ENCODE results near the gene DIP2C.
A peak's percentile ranks its signal among the peaks of the same experiment; 100 is the strongest.

DIP2C gene

DNA sequence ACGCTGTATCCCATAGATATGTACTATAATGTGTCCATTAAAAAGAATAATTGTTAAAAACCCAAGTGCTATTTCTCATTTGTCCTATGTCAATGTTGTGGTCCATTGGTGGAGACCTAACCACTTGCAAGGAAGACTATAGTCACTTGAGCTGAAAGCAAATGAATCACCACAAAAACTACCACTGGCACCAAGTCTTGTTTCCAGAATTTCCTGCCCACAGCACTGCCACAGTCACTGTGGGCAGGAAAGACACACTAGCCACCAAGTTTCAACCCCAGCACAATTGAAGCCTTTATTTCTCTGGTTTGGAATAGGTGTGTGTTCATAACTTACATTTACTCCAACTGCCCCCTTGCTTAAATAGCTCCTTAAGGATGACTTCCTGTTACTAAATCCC lies 12.4 kb downstream of the DIP2C start:
- no peak for DNase-seq (ENCODE audit: low spot score)

DNA sequence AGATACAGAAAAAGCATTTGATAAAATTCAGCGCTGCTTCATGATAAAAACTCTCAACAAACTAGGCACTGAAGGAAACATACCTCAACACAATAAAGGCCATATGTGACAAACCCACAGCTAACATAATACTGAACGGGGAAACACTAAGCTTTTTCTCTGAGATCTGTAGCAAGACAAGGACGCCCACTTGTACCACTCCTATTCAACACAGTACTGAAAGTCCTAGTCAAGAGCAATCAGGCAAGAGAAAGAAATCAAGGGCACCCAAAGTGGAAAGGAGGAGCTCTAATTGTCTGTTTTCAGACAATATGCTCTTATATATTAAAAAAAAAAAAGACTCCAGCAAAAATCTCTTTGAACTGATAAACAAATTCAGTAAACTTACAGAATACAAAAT lies 13.3 kb downstream of the DIP2C start:
- no peak for DNase-seq (ENCODE audit: low spot score)

DNA sequence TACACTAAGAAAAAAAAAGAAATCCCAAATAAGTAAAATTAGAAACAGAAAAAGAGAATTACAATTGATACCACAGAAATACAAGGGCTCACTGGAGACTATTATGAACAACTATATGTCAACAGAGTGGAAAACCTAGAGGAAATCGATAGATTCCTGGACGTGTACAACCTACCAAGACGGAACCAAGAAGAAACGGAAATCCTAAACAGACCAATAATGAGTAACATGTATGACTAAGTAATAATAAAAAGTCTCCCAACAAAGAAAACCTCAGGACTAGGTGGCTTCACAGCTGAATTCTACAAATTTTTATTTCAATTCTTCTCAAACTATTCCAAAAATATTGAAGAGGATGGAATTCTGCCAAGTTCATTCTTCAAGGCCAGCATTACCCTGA lies 13.9 kb downstream of the DIP2C start:
- no peak for DNase-seq (ENCODE audit: low spot score)

DNA sequence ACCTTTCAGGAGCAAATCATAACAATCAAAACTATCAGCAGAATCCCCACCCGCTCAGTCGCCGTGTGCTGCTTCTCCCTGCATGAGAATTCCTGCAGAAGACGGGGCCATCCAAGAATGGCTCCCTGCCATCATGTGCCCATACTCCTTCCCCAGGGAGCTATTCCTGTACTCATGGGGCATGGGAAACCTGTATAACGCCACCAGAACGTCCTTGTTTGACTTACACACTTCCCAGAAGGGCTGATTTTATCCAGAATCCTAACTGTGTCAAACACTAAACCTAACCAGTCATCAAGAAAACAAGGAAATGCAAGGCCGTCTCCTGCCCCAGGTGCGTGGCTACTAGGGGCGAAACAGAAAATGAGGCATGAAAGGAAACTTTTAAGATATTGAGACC lies 16.0 kb downstream of the DIP2C start:
- no peak for DNase-seq (ENCODE audit: low spot score)

DNA sequence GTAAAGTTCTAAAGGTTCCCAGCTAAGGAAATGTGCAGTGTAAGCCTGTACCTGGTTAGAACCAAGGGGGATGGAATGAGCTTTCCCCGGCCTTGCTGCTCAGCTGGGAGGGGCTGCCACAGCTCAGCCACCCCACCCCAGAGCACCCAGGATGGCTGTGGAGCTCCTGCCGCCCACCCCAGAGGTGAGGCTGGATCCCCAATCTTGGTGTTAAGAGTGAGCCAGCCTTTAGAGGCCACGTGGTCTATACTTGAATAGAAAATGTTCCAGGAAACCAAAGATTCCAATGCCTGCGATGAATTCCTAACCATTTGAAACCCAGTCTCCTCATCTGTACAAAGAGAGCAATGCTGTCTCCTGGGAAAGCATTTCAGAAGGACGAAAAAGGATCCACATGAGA lies 16.5 kb downstream of the DIP2C start:
- DNase-seq (ENCODE audit: low spot score): no peak

DNA sequence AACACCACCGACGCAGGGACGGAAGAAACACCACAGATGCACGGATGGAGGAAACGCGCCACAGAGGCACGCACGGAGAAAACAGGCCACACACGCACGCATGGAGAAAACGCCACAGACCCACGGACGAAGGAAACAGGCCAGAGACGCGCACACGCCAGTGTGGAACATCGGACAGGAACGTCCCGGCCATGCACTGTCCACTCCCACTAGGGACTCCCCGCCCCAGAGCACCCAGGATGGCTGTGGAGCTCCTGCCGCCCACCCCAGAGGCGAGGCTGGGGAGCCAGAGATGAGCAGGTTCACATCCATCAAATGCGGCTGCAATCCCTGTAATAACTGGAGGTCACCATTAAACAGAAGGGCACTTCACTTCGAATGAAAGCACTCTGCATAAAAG lies 17.3 kb downstream of the DIP2C start:
- DNase-seq (ENCODE audit: low spot score): no peak

DNA sequence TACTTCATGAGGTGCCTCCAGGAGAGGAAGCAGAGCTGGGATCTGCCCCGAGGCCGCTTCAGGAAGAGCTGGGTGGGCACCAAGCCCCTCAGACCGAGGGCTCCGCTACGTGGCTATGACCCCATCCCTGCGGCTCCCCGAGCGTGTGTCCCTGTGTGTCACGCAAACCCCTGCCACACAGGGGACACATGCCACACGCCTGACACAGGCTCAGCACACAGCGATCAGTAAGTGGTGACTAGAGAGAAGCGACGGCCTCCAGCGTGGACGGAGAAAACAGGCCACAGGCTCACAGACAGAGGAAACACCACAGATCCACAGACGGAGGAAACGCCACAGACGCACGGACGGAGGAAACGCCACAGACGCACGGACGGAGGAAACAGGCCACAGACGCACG lies 18.5 kb downstream of the DIP2C start:
- DNase-seq (ENCODE audit: low spot score): no peak

DNA sequence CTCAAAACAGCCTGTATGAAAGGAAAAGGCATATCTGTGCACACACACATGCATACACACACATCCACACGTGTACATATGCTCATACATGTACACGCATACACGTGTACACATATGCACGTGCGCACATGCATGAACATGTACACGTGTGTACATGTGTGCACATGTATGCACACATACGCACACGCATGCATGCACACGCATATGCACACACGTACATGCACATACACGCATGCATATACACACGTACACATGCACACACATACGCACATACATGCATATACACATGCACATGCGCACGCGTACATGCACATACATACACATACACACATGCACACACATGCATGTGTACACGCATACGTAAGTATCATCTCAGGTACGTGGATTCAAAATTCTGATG lies 19.4 kb downstream of the DIP2C start:
- DNase-seq (ENCODE audit: low spot score): no peak

DNA sequence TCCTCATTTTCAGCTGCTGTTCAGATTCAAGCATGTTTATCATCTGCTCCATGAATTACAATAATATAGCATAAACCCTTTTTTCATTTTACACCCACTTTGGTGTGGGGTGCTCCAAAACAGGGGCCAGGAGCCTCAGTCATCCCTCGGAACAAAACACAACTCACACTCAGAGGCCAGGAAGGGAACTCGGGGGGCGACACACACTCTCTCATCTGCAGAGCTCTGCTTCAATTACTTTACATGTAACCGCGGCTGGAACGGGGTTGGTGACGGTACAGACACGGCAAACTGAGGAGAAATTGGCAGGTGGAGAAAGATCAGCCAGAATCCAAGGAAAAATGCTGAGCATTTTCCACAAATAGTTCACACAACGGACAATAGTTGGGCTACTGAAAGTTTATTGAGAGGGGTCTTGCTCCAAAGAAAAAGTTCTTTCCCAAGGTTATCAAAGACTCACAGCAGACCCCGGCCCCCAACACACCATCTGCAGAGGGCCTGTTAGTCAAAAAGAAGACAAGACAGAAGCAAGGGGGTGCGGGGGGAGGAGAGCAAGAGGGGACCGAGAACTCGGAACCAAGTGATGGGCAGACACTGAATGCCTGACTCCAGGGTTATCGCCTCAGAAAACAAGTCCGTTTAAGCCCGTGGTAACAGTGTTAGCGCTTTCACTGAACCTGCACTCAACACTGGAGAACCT lies 20.5 kb downstream of the DIP2C start:
- no peak for DNase-seq (ENCODE audit: low spot score)

DNA sequence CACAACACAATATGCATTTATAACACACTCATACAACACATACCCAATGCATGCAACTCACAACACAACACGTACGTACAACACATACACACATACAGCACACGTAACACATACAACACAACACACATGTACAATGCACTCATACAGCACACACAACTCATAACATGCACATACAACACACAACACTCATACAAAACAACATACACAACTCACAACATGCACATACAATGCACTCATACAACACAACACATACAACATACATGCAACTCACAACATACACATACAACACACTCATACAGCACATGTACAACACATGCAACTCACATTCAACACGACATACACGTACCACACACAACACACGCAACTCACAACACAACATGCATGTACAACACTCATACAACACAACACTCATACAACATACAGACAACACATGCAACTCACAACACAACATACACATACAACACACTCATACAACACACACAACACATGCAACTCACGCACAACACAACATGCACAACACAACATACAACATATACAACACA lies 21.8 kb downstream of the DIP2C start:
- no peak for DNase-seq (ENCODE audit: low spot score)

DNA sequence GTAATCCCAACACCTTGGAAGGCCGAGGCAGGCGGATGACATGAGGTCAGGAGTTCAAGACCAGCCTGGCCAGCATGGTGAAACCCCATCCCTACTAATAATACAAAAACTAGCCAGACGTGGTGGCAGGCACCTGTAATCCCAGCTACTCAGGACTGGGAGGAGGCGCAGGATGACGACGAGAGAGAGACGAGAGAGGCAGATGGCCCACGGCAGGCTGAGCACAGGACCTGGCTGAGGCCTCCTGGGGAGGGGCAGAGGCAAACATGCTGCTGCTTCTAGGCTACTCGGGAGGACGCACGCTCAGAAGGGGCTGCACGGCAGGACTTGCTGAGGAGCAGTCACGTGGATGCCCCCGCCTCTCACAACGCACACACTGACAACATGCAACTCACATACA lies 22.4 kb downstream of the DIP2C start:
- DNase-seq (ENCODE audit: low spot score): peak; percentile 84

DNA sequence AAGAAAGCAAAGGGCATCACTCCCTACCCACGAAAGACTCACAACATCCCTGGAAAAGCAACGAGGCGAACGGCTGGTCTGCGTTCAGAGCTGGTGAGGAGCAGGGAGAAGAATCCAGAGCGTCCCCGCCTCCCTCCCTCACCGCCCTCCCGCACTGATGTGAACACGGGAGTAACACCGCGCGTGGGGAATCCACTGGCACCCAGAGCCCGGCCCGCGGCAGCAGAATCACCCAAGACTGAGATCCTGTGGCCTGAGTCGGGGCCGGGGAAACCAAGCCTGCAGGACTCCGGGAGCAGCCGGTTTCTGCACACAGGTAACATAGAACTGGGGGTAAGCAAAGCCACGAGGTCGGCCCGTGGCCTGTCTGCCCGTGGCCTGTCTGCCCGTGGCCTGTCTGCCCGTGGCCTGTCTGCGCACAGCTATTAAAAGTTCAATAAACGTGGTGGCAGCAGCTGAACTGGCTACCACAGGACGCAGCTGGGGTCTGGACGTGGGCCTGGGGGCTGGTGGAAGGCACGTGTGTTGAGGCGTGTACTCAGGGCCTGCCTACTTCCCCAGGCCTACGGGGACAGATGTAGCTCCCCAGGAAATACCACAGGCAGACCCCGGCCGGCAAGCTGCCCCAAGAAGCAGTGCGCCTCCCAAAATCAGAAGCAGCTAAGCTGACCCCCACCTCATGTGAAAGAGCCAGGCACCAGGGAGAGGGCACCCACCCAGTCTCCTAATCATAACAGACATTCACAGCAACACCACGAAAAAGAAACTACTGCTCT lies 23.0 kb downstream of the DIP2C start:
- DNase-seq (ENCODE audit: low spot score): no peak

DNA sequence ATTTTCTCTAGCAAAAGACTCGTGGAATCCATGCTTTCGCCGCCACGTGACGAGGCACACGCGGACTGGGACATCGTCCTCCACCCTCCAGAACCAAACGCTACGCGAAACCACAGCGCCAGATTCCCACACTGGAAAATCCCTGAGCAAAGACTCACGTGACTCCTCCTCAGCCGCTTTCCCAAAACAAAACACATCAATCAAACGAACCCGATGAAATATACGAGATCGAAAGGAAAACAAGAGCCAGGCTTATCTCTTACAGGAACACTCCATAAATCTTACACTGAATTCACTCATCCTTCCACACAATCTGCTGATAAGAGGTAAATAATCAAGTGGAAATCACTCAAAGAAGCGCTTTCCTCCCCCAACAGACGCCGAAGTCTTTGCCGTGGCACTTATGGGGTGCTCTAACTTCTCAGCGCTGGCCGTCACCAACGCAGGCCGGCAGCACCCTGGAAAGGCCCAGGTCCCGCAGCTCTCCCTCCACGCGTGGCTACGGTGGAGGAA lies 23.8 kb downstream of the DIP2C start:
- no peak for DNase-seq (ENCODE audit: low spot score)

DNA sequence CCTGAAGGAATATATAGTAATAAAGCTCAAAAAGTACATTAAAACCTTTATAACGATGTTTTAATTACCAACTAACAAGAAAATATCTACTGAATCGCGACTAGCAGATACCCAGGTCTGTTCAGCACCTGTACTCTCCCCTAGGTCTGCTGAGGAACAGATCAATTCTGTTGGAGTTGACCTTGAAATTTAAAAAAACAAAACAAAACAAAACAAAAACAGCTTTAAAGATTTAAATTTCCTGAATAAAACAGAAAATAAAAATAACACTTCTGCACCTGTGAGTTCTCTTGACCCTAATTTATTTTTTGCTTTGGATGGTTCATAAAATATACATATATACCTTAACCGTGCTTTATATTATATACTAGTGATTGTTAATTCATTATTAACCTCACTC lies 24.6 kb downstream of the DIP2C start:
- no peak for DNase-seq (ENCODE audit: low spot score)

DNA sequence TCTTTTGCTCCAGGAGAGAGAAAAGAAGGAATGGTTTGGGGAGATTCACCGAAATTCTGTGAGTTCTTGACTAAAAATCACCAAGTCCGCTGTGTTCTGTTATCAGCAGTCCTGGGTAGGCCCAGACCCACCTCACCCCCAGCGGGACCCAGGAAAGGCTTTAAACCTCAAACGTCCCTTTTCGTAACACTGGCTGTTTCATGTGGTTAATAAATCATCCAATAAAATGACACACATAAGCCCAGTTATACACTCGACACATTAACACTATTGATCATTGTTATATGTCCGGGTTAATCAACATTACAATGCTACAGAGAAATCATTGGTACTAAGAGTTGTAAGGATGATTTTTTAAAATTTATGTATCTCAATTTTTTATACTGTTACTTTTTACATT lies 25.2 kb downstream of the DIP2C start:
- DNase-seq (ENCODE audit: low spot score): no peak

DNA sequence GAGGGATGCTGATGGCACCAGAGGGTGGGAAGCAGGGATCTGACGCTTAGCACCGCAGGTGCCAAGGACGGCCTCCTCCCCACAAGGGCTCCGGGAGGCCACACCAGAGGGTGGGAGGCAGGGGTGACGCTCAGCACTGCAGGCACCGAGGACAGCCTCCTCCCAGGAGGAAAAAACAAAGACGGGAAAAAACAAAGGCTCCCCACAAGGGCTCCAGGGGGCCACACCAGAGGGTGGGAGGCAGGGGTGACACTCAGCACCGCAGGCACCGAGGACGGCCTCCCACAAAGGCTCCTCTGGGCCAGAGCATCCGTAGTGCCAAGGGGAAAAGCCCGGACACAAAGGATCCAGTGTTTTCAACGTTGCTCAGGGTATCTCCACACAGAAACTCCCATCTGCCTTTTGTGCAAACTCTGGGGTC lies 25.6 kb downstream of the DIP2C start:
- no peak for DNase-seq (ENCODE audit: low spot score)

DNA sequence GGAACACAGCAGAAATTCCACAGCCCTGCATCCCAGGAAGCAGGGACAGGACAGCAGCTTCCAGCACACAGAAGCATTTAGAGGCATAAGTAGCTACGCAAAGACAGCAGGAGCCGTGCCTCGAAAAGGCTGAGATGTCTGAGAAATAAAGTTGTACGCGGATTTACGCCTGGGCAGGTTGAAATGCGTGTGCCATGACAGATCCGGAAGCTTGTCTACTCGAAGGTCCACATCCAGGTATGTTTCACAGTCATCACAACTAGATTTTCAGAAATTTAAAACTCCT lies 26.1 kb downstream of the DIP2C start:
- no peak for DNase-seq (ENCODE audit: low spot score)

DNA sequence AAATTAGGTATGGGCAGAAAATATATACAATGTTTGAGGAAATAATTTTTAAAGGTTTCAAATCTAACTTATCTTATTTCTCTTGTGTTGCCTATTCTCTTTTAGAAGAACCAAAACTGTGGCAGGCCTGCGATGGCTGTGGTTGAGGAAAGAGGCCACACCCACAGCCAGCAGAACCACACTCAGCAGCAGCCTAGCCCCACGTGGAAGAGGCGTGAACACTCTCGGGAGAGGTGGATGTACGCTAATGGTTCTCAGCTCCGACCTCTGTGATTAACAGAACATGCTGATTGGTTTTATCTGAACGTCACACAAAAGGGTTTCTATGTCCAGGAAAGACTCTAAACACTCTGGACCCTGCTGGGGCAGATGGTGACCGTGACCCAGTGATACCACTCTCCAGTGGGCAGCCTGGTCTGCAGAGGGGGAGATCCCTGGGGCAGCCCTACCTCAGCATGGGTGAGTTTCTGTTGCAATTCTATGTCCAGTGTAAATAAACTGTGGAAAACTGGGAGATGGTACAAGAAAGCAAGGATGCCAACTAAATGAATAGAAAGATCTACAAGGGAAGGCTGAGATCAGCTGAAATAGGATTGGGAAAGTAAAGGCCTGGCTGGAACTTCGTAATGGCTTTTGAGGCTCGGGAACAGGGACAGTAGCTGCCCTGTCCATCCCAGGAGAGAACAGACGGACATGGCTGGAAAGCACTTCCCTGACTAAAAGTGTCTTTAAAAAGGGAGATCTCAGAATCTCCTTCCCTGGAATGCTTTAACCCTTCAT lies 26.6 kb downstream of the DIP2C start:
- no peak for DNase-seq (ENCODE audit: low spot score)

DNA sequence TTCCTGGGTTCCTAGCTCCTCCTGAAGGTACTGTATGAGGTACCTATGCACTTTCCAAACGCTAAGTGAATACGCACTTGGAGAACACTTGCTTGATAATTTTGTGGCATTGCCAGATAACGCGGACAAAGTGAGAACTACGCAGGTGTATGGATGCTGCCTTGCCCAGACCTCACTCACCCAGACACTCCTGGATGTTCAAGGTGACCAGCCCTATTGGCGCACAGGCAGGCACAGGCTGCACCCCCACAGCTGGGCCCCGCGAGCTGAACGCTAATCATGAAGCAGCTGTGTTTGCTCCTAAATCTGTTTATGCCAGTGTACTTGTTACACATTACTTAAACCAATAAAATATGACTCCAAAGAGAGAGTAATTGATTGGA lies 27.3 kb downstream of the DIP2C start:
- DNase-seq (ENCODE audit: low spot score): no peak

DNA sequence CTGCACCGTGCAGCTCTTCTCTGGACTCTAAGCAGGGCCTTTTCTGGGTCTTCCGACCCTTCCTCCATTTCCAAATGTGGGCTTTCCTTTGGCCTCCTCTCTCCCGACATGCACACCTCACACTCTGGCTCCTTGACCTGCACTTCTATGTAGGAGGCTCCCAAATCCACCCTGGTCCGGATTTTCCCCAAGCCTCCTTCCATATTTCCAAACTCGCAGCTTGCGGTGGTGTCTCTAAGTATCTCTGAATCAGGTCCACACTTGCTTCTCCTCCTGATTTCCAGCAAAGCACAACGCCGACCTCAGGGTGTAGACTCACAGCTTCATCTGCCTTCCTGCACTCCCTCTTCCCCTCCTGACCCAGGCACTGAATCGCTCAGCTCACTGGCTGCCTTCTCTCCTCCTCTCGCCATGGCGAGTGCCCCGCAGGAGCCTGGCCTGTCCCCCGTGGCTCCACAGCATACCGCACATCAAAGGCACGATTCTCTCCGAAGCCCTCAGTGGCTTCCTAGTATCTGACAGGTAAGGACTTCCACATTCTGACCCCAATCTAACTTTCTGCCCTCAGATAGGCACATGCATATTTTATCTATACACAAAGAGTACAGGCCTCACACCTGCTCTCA lies 27.8 kb downstream of the DIP2C start:
- no peak for DNase-seq (ENCODE audit: low spot score)

DNA sequence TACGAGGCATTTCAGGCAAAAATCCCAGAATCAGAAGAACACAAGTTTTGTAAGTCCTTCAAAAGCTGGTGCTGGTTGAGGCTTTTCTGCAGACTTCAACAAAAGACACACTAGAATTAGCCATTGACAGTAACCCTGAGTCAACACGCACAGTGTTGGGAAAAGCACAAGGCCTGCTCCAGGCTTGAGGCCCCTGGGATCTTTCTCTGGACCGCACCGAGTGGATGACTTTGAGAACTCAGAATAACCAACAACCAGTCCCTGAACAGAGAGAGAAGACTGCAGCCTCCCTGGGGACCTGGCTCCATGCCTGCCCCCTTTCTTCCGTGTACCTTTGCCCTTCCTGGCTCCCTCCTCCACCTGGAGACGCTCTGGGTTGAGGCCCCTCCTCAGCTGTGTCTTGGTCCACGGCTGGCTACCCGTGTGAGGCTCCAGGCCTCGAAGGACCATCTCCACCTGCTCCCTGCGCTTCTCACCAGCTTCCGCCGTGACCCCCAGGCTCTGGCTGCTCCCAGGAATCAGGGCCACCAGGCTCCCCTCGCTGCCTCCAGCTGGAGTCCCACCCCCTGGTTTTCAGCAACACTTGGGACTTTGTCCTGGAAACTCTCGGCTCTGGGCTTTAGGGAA lies 28.4 kb downstream of the DIP2C start:
- DNase-seq (ENCODE audit: low spot score): no peak

DNA sequence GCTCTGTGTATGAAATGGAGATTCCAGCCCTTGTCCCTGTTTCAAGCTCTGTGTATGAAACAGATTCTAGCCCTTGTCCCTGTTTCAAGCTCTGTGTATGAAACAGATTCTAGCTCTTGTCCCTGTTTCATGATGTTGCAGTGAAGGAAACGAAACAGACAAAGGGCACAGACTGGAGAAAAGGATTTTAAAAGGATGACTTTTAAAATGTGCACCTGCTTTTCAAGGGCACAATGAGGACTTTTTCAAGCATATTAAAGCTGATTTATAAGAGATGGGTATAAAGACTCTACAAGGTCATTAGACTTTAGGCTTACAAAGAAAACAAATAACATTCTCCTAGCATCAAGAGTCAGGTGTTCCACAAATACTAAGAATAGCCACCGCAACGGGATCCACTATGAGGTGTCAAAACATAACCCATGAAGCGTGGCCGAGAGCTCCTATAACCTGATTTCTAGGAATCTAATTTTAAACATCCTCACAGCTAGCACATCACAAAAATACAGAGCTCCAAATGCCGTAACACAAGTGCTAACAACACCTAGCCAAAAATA lies 29.0 kb downstream of the DIP2C start:
- no peak for DNase-seq (ENCODE audit: low spot score)
